Measurements from ENCODE around the gene SNTA1. TPM values are rescaled to one million over a fixed set of nuclear protein-coding genes. Genes with fewer than 3 reads are reported as not detected.
"Not testable (repeated sequence)": the region's sequence is repeated elsewhere in the genome, so short reads cannot be mapped to it uniquely, and the experiment has no call there.

Gene SNTA1
- total RNA-seq, 1 donor = 3.0 TPM

DNA sequence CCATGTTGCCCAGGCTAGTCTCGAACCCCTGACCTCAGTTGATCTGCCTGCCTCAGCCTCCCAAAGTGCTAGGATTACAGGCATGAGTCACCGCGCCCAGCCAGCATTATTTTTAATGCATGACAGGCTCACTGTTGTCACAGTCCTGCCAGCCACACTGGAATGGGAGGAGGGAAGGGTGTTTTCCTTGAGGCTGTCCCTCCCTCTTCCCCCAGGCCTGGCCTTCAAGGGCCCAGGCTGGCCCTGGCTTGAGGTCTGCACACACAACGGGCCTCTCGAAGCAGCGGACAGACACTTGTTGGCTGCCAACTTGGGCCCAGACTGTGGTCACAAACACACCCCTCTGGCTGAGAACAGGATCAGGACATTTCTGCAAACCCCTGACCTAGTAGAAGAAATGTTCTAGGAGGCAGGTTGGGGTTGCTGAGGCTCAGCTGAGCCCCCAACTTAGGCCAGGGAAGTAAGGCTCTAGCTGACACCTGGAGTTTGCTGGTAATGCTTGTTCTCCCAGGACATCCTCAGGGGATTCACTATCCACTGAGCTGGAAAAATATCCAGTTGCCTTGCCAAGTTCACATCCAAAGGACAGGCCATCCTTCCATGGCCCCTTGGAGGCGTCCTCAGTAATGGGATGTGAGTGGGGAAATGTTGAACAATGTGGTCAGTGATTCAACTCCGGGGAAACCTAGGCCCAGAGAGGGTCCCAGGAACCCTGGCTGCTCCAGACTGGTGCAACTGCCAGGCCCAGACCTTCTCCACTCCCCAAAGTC is 9.9 kb downstream of the SNTA1 start:
- DNase-seq (ENCODE audit: low read depth in 2 of 3, low spot score in 2 of 3) = no peak

GRCh38 chr20:33431797-33432381 is 11.7 kb downstream of the SNTA1 start:
- no peak for DNase-seq (ENCODE audit: low read depth in 2 of 3, low spot score in 2 of 3)

DNA sequence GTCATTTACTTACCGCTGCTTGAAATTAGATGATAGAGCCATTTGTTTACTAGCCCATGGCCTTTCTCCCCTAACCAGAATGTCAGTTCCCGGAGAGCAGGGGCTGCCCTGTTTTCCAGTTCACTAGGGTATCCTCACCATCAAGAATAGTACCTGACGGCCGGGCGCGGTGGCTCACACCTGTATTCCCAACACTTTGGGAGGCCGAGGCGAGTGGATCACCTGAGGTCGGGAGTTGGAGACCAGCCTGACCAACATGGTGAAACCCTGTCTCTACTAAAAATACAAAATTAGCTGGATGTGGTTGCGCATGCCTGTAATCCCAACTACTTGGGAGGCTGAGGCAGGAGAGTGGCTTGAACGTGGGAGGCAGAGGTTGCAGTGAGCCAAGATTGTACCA is 19.7 kb downstream of the SNTA1 start:
- DNase-seq (ENCODE audit: low read depth in 2 of 3, low spot score in 2 of 3) = not testable (repeated sequence)

GRCh38 chr20:33423141-33423834 is 20.3 kb downstream of the SNTA1 start:
- DNase-seq (ENCODE audit: low read depth in 2 of 3, low spot score in 2 of 3) = no peak

DNA sequence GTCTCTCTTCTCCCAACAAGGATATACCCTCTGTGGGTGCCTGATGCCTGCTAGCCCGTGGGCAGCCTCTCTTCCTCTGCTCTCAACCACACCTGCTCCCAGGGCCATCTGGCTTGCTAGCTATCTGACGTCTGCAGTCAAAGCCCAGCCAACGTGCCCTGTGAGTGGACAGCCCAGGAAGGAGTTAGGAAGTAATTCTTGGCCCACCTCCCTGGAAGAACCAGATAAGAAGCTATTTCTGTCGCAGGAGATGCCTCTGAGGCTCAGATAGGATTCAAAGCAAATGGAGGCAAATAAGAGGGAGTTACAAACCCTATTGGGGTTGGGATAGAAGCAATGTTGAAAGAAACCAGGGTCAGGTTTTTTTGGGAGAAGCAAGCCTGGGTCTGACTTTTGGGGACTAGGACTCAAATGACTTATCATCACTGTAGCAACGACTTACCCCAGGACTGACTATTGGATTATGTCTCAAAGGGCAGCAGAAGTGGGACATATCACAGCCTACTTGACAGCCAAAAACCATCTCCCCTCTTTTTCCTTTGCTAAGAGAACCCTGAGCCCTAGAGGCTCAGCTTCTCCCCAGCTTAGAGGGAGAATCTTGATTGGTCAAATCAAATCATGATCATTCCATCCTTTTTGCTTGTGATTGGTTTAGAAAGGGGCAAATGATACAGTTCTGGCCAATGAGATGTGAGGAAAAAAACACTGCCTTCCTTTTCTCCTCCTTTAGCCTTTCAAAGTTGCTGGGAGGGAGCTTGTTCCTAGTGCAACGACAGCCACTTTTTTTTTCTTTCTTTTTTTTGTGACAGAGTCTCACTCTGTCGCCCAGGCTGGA is 24.2 kb downstream of the SNTA1 start:
- peak in 1 of 3 donors; percentile 25 for DNase-seq (ENCODE audit: low read depth in 2 of 3, low spot score in 2 of 3)

DNA sequence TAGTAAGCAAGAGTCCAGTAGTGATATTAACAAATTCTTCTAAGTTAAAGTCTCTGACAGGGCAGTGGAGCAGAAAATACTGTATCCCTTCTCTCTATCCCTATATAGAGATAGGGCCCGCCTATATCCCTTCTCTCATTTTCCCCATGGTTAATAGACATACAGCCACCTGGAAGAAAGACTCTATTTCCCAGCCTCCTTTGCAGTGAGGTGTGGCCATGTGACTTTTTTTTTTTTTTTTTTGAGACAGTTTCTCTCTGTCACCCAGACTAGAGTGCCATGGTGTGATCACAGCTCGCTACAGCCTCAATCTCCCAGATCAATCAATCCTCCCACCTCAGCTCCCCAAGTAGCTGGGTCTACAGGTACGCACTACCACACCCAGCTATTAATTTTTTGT is 25.5 kb downstream of the SNTA1 start:
- no peak for DNase-seq (ENCODE audit: low read depth in 2 of 3, low spot score in 2 of 3)

DNA sequence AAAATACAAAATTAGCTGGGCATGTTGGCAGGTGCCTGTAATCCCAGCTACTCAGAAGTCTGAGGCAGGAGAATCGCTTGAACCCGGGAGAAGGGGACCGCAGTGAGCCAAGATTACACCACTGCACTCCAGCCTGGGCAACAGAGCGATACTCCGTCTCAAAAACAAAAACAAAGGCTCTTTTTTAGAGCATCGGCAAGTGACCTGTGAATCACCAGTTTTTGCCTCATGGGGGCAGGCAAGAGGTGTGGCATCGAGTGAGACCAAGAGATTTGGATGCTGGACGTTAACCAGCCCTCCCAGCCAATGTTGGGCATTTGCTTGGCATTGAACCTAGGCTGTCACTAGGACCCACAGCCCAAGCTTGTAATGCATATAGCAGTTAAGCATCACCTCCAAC is 27.6 kb downstream of the SNTA1 start:
- DNase-seq (ENCODE audit: low read depth in 2 of 3, low spot score in 2 of 3) = peak in 1 of 3 donors; percentile 55

- no peak for DNase-seq (ENCODE audit: low read depth in 2 of 3, low spot score in 2 of 3)
These were observed 31.1 kb downstream of the SNTA1 start for GRCh38 chr20:33412484-33412838.

DNA sequence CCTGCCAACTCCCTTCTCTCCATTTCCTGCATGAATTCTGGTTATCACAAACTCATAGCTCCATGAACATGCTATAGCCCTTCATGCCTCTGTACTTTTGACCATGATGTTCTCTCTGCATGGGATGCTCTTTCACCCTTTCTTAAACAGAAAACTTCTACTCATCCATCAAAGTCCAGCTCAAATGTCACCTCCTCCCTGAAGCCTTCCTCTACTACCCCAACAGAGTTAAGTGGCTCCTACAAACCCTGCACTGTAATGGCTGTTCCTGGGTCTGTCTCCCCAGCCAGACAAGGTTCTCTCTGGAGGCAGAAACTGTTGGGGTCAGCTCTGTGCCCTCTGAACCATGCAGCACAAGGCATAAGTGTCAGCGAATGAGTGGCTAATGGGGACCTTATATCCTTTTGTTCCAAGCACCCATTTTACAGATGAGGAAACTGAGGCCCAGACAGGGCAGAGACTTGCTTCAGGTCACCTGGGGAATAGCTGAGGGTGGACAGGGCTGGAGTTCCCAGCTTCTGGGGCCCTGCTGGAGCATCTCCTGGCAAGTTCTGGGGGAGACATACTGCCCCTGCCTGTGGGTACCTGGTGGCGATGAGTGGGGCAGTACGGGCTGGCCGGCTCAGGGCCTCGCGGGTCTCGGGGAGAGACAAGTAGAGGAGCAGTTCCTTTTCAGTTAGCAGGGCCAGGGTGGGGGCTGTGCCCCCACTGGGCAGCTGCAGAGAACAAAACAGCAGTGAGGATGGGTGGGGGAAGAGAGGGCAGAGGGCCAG is 31.7 kb downstream of the SNTA1 start:
- no peak for DNase-seq (ENCODE audit: low read depth in 2 of 3, low spot score in 2 of 3)

- no peak for DNase-seq (ENCODE audit: low read depth in 2 of 3, low spot score in 2 of 3)
These were observed 32.3 kb downstream of the SNTA1 start for GRCh38 chr20:33411242-33411641.

DNA sequence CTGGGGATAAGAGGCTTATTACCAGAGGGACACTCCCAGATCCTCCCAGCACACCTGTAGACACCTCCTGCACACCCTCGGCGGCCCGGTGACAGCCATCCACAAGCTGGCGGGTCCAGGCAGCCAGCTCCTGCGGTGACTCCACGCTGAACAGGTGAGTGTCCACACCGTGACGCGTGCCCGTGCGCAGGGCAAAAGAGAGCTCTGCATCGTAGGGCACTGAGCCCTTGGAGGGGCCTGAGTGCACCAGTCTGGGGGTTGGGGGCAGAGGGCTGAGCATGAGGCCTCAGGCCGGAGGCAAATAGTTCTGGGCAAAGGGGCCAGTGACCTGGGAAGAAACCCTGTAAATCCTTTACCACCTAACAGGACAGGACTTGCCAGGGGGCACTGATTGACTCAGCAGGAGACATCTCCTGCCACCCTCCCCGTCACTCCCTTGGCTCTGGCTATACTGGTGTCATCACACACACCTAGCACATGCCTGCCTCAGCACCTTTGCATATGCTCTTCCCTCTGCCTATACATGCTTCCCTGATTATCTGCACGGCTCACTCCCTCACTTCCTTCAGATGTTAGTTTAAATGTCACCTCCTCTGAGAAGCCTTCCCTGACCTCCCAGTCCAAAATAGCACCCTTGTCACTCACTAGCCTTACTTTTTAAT is 33.4 kb downstream of the SNTA1 start:
- no peak for DNase-seq (ENCODE audit: low read depth in 2 of 3, low spot score in 2 of 3)

DNA sequence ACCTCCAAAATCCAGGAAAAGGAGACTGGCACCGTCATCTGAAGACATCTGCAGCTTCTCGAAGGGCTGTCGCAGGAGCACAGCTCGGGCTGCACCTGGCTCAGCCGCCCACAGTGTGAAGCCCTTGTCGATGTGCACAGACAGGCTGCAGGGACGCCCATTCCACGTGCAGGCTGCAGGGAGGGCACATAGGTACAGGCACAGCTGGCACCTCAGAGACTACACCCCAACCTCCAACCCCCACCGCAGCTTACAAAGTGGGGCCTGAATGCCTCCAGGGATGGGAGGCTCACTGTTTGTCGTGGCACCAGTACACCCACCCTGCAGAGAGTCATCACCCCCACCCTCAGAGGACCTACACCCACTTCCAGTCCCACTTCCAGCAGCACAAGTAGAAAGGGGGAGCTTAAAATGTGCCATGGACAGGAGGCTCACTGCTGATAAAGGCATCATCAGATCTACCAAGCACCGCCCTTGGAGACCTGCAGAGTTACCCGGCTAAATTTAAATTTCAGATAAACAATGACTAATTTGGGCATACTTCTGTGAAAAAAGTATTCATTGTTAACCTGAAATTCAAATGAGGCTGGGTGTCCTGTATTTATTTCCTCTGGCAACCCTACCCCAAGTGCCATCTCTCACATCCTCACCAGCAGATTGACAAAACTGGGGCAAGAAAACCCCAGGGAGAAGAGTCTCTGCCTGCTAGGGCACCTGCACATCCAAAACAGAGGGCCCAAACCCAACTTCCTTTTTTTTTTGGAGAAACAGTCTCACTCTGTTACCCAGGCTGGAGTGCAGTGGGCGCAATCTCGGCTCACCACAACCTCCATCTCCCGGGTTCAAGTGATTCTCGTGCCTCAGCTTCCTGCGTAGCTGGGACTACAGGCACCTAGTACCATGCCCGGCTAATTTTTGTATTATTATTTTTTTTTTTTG is 34.6 kb downstream of the SNTA1 start:
- DNase-seq (ENCODE audit: low read depth in 2 of 3, low spot score in 2 of 3) = peak in 1 of 3 donors; percentile 8

GRCh38 chr20:33408313-33408712 is 35.2 kb downstream of the SNTA1 start:
- DNase-seq (ENCODE audit: low read depth in 2 of 3, low spot score in 2 of 3) = no peak

DNA sequence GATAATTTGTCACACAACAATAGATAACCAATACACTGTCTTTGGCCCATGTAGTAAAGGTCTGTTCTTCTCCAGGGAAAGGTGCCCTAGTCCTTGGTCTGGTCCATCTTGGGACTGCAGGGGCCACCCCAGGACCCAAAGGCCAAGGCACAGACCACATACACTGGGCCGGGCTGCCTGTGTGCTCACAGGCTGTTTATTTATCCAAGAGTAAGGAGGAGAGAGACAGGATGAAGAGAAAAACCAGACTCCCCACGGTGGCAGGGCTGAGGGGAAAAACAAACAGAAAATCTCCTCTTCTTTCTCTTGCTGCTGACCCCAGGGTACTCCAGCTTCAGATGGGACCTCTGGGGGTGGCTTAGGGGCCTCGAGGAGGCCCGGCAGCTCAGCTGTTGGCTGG is 35.8 kb downstream of the SNTA1 start:
- no peak for DNase-seq (ENCODE audit: low read depth in 2 of 3, low spot score in 2 of 3)

- DNase-seq (ENCODE audit: low read depth in 2 of 3, low spot score in 2 of 3) = peak in 1 of 3 donors; percentile 2
These were observed 36.3 kb downstream of the SNTA1 start for GRCh38 chr20:33407251-33407650.

- no peak for DNase-seq (ENCODE audit: low read depth in 2 of 3, low spot score in 2 of 3)
These were observed 39.3 kb downstream of the SNTA1 start for GRCh38 chr20:33404281-33404680.

DNA sequence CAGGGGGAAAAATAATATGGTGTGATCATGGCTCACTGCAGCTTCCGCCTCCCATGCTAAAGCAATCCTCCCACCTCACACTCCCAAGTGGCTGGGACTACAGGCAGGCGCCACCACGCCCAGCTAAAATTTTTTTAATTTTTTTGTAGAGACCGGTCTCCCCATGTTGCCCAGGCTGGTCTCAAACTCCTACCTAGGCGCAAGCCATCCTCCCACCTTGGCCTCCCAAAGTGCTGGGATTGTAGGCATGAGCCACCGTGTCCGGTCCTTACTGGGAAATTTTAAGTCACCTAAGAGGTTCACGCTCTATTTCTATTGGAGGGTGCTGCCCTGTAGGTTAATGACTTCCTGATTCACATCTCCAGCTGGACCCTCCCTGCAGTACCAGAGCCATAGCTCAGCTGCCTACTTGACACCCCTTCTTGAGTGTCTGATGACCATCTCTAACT is 41.6 kb downstream of the SNTA1 start:
- DNase-seq (ENCODE audit: low read depth in 2 of 3, low spot score in 2 of 3) = no peak

GRCh38 chr20:33401184-33401920 is 42.2 kb downstream of the SNTA1 start, which contains the start of gene CDK5RAP1:
Gene CDK5RAP1 (minus strand): TSS chr20:33401519. CDS start chr20:33397064, 4,455 bp downstream.
- peak; percentile 60 to 92 (median 88) for DNase-seq (ENCODE audit: low read depth in 2 of 3, low spot score in 2 of 3)
